HEK293T (cell line): ENCODE data around the gene KANTR.

Experiments
- CTCF ChIA-PET: fragments of 350-600 bp; formaldehyde crosslinking; extraction: SDS; loops from one replicate; lab custom pipeline; 2021; ENCODE audit warnings: antibody characterized with exemption, inconsistent platforms; lab: Yijun Ruan, JAX
- POLR2A ChIA-PET: fragments of 350-600 bp; formaldehyde crosslinking; extraction: SDS; loops from one replicate; lab custom pipeline; 2020; ENCODE audit warnings: antibody characterized with exemption, inconsistent platforms; lab: Yijun Ruan, JAX
- DNase-seq: peaks from one replicate; pipeline ENCODE4 v3.0.0; 2012; ENCODE audit warnings: mixed read lengths; ENCODE audit errors: extremely low spot score
- ARNT ChIP-seq: fragments of 450-650 bp; IDR thresholded peaks from 2 replicates; pipeline ENCODE4 v1.6.1; 2017; ENCODE audit warnings: mild to moderate bottlenecking
- BHLHE40 ChIP-seq: fragments of 450-650 bp; IDR thresholded peaks from 2 replicates; pipeline ENCODE4 v1.6.1; 2016; ENCODE audit warnings: mild to moderate bottlenecking, moderate library complexity, borderline replicate concordance
- CTBP1 ChIP-seq: fragments of 450-650 bp; IDR thresholded peaks from 2 replicates; pipeline ENCODE4 v1.6.1; 2016; ENCODE audit warnings: borderline replicate concordance
- ELF4 ChIP-seq: fragments of 450-650 bp; IDR thresholded peaks from 2 replicates; pipeline ENCODE4 v1.6.1; 2017; ENCODE audit warnings: antibody characterized with exemption
- FOXA1 ChIP-seq: fragments of 450-650 bp; IDR thresholded peaks from 2 replicates; pipeline ENCODE4 v1.6.1; 2016; ENCODE audit warnings: mild to moderate bottlenecking
- FOXK2 ChIP-seq: fragments of 450-650 bp; IDR thresholded peaks from 2 replicates; pipeline ENCODE4 v1.6.1; 2016; ENCODE audit warnings: mild to moderate bottlenecking
- FOXM1 ChIP-seq: fragments of 450-650 bp; IDR thresholded peaks from 2 replicates; pipeline ENCODE4 v1.6.1; 2017; ENCODE audit warnings: mild to moderate bottlenecking, borderline replicate concordance
- HDGF ChIP-seq: fragments of 450-650 bp; IDR thresholded peaks from 2 replicates; pipeline ENCODE4 v1.6.1; 2017; ENCODE audit warnings: antibody characterized with exemption, borderline replicate concordance
- L3MBTL2 ChIP-seq: fragments of 450-650 bp; conservative IDR thresholded peaks from 2 replicates; pipeline ENCODE4 v1.6.1; 2016; ENCODE audit warnings: mild to moderate bottlenecking
- LEF1 ChIP-seq: fragments of 450-650 bp; IDR thresholded peaks from 2 replicates; pipeline ENCODE4 v1.6.1; 2017; ENCODE audit warnings: mild to moderate bottlenecking, borderline replicate concordance
- NFRKB ChIP-seq: fragments of 450-650 bp; IDR thresholded peaks from 2 replicates; pipeline ENCODE4 v1.6.1; 2016; ENCODE audit warnings: mild to moderate bottlenecking, moderate library complexity
- SP1 ChIP-seq: fragments of 450-650 bp; IDR thresholded peaks from 2 replicates; pipeline ENCODE4 v1.6.1; 2017
- SUZ12 ChIP-seq: fragments of 450-650 bp; IDR thresholded peaks from 2 replicates; pipeline ENCODE4 v1.6.1; 2016; ENCODE audit warnings: mild to moderate bottlenecking
- TARDBP ChIP-seq: fragments of 450-650 bp; IDR thresholded peaks from 2 replicates; pipeline ENCODE4 v1.6.1; 2016
- ZNF384 ChIP-seq: fragments of 450-650 bp; IDR thresholded peaks from 2 replicates; pipeline ENCODE4 v1.6.1; 2016
- TF ChIP-seq, protein P1 (sequence below): fragments of 450-650 bp; IDR thresholded peaks from 2 replicates; pipeline ENCODE4 v1.6.1; 2016

The KANTR gene

GRCh38 chrX:53133400-53133799 lies 39.5 kb downstream of the KANTR start:
- no peak for DNase-seq
- ChIA-PET CTCF (no interaction called here), POLR2A (no interaction called here)
- TF ChIP-seq FOXM1 (no peak), HDGF (no peak), L3MBTL2 (no peak), FOXA1 (no peak), ELF4 (no peak), NFRKB (no peak), CTBP1 (no peak), ZNF384 (no peak), SUZ12 (no peak), FOXK2 (no peak), SP1 (no peak), BHLHE40 (no peak), TARDBP (no peak), LEF1 (no peak), ARNT (no peak)
- TF ChIP-seq, protein P1, sequence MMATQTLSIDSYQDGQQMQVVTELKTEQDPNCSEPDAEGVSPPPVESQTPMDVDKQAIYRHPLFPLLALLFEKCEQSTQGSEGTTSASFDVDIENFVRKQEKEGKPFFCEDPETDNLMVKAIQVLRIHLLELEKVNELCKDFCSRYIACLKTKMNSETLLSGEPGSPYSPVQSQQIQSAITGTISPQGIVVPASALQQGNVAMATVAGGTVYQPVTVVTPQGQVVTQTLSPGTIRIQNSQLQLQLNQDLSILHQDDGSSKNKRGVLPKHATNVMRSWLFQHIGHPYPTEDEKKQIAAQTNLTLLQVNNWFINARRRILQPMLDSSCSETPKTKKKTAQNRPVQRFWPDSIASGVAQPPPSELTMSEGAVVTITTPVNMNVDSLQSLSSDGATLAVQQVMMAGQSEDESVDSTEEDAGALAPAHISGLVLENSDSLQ = no peak

DNA sequence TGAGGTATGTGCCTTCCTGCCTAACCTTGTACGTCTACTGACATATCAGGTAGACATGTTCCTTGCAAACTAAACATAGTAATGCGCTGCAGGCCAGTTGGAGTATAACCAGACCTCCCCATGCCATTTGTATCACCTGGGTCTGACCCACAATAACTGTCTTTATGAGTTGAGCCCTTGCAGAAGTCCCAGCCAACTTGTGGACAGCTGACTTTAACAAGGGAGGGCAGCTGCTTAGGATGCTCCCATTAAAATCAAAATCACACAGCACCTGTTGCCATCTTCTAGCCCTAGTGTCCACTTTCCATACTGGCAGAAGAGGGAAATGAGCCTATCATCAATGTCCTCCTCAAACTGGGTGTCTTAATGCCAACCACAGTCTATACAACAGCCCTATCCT lies 41.6 kb downstream of the KANTR start:
- DNase-seq = no peak
- TF ChIP-seq FOXK2 = no peak
- TF ChIP-seq HDGF = no peak
- TF ChIP-seq L3MBTL2 = no peak
- TF ChIP-seq SP1 = no peak
- no peak for TF ChIP-seq ARNT
- TF ChIP-seq ELF4 = no peak
- no peak for TF ChIP-seq LEF1
- TF ChIP-seq SUZ12 = no peak
- TF ChIP-seq CTBP1 = no peak
- TF ChIP-seq FOXM1 = no peak
- TF ChIP-seq FOXA1 = no peak
- no peak for TF ChIP-seq ZNF384
- TF ChIP-seq BHLHE40 = no peak
- no peak for TF ChIP-seq NFRKB
- TF ChIP-seq, protein P1 = no peak
- TF ChIP-seq TARDBP = no peak
- ChIA-PET CTCF (interaction anchor here (0.6 kb wide), 1 partner anchor 109 kb away, joined by 3 read pairs; no protein-coding TSS in a partner anchor), POLR2A (no interaction called here)

DNA sequence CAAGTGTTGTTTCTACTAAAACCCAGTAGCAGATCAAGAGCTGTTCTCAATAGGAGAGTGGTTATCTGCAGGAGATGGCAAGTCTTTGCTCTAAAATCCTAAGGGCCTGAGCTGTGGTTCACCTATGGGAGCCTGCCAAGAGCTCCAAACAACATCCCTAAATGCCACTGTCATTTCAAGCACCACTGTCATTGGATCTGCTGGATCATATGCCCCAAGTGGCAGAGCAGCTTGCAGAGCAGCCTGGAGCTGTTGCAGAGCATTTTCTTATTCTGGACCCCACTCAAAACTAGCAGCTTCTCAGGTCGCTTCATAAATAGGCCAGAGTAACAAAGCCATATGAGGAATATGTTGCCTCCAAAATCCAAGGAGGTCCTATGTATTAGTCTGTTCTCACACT lies 59.6 kb downstream of the KANTR start:
- ChIA-PET POLR2A (no interaction called here), CTCF (no interaction called here)
- no peak for TF ChIP-seq L3MBTL2
- no peak for TF ChIP-seq LEF1
- DNase-seq = no peak

GRCh38 chrX:53155512-53156206 lies 61.7 kb downstream of the KANTR start:
- TF ChIP-seq HDGF (no peak), CTBP1 (no peak), FOXM1 (no peak), ELF4 (no peak)
- TF ChIP-seq, protein P1 = no peak
- ChIA-PET CTCF (no interaction called here), POLR2A (no interaction called here)
- DNase-seq = no peak

DNA sequence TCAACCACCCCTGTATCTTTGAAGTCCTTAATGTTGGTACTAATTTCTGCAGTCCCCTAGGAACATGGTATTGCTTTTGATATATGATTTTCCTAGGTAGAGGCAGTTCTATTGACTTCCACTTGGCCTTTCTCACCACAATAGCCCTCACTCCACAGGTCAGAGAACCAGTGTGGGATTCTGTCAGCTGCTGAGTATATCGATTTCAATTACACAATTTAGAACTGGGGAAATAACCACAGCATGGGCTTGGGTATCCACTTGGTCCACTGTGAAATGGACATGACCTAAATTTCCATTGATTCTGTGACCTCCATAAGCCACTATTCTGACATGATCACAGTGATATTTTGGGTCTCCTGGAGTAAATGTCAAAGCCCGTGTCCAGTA lies 62.3 kb downstream of the KANTR start:
- ChIA-PET POLR2A (no interaction called here), CTCF (no interaction called here)
- no peak for DNase-seq
- TF ChIP-seq LEF1 = no peak

DNA sequence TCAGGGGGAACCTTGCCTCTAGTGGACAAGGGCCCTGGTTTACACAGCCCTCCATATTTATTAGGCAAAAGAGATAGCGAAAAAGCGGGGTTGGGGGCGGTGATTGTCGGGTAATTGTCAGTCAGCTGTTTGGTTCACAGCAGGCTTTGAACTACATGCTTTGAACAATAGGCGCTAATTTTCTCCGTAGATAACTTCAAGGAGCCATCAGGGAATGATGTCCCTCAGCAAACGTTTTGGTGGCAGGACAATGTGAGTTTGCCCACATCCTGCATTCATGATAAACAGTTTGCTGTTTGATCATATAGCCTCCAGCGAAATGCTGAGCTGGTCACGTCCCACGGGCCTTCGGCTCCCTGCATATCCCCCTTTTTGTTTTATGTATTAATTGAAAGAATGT lies 65.2 kb downstream of the KANTR start:
- no peak for DNase-seq
- ChIA-PET POLR2A (no interaction called here), CTCF (interaction anchor here (0.6 kb wide), 1 partner anchor 86 kb away, joined by 3 read pairs; no protein-coding TSS in a partner anchor)
- TF ChIP-seq, protein P1 = no peak
- no peak for TF ChIP-seq HDGF
- TF ChIP-seq BHLHE40 = no peak
